Lower leg skin (tissue), 4 donors: Measurements from ENCODE around the gene TMPRSS6. TPM values are rescaled to one million over a fixed set of nuclear protein-coding genes. Genes with fewer than 3 reads are reported as not detected.

Experiments used
- DNase-seq, 2 donors: peaks; one replicate each; pipeline ENCODE4 v3.0.0-alpha.2; 2019; ENCODE audit warnings: low spot score in 2 of 2
- H3K4me3 ChIP-seq: fragments of 200-600 bp; sonication (generic); 2 replicates; pipeline ENCODE4 v1.5.1; 2017; ENCODE audit warnings: mild to moderate bottlenecking, low read depth; ENCODE audit not compliant: poor library complexity, severe bottlenecking
- POLR2A ChIP-seq, 2 donors: fragments of 450-650 bp; IDR thresholded peaks; one replicate each; pipeline ENCODE4 v1.6.1; 2016 to 2017; ENCODE audit warnings: antibody characterized with exemption in 2 of 2, mild to moderate bottlenecking in 1 of 2, moderate library complexity in 1 of 2
- WGBS, 2 donors: methylation state at CpG; one replicate each; pipeline ENCODE4 v1.1.5; 2018; 5-methylcytosine and 5-hydroxymethylcytosine counted together
- intact Hi-C: fragments of 100-400 bp; cut with DNase I; formaldehyde crosslinking; loops from one replicate; pipeline ENCODE4 v1.15.0; 2023; ENCODE audit warnings: low total_unique reads
- total RNA-seq, 4 donors: library from RNA; depleted of rRNA; stranded (reverse); fragments of >200 nt; gene quantifications; one replicate each; pipeline ENCODE4 v1.1.0, GENCODE V29; 2016
- TF ChIP-seq, protein P1 (sequence below), 3 donors: fragments of 450-650 bp; IDR thresholded peaks; one replicate each; pipeline ENCODE4 v1.5.1; 2016; ENCODE audit warnings: antibody characterized with exemption in 3 of 3, mild to moderate bottlenecking in 3 of 3, moderate library complexity in 2 of 3

TMPRSS6 gene
- total RNA-seq, 4 donors from 2014 or later, result 0.65 to 7.5 (median 2.8) TPM

DNA sequence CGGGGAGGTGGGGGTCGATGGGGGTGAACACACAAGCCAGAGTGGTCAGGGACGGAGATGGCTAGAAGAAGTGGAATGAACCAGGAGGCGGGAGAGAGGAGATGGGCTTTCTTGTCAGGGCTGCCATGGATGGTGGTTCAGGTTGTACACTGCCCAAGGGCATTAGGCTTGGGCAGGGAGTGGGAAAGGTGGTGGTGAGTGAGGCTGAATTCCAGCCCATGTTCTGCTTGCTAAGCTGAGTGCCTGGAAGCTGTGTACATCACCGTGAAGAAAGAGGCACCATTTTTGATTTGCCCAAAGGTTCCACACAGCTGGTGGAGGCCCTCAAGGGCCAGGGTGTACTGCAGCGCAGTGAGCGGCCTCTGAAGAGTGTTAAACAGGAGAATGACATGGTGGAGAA lies 23.3 kb upstream of the TMPRSS6 start:
- no peak for DNase-seq
- 92 to 93% methylated on average over 7 of the region's 7 CpGs for WGBS, 2 donors
- H3K4me3 ChIP-seq, result no peak overlapping the region
- intact Hi-C loops, result no loop called here
- TF ChIP-seq, protein P1, sequence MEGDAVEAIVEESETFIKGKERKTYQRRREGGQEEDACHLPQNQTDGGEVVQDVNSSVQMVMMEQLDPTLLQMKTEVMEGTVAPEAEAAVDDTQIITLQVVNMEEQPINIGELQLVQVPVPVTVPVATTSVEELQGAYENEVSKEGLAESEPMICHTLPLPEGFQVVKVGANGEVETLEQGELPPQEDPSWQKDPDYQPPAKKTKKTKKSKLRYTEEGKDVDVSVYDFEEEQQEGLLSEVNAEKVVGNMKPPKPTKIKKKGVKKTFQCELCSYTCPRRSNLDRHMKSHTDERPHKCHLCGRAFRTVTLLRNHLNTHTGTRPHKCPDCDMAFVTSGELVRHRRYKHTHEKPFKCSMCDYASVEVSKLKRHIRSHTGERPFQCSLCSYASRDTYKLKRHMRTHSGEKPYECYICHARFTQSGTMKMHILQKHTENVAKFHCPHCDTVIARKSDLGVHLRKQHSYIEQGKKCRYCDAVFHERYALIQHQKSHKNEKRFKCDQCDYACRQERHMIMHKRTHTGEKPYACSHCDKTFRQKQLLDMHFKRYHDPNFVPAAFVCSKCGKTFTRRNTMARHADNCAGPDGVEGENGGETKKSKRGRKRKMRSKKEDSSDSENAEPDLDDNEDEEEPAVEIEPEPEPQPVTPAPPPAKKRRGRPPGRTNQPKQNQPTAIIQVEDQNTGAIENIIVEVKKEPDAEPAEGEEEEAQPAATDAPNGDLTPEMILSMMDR (IDR thresholded peaks at IDR 0.05), result no peak
- no peak for TF ChIP-seq POLR2A (IDR thresholded peaks at IDR 0.05)

DNA sequence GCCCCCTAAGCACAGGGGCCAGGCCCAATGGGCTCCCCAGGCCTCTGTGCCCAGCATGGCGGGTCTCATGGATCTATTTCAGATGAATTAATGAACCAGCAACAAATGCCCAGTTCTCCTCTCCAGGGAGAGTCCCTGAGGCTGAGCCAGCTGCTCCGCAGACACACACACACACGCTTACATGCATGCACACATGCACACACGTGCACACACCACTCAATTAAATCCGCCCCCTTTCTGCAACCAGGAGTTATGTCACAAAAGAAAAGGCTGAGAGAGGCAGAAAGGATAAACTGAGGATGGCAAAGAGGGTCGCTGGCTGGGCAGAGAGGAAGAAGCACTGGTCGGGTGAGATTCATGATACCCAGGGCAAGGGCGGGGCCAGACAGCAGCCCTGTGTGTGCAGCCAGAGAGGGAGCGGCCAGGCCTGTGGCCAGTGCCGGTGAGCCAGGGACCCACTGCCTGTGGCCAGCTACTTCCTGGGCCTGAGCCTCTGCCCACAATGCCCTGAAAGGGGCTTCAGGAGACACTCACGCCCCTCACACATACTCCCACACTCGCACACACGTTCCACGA lies 20.4 kb upstream of the TMPRSS6 start:
- no peak for TF ChIP-seq POLR2A (IDR thresholded peaks at IDR 0.05)
- TF ChIP-seq, protein P1 (IDR thresholded peaks at IDR 0.05), result no peak
- WGBS, 2 donors, result 59 to 61% methylated on average over 14 of the region's 14 CpGs
- no peak overlapping the region for H3K4me3 ChIP-seq
- no peak for DNase-seq
- intact Hi-C loops, result no loop called here

DNA sequence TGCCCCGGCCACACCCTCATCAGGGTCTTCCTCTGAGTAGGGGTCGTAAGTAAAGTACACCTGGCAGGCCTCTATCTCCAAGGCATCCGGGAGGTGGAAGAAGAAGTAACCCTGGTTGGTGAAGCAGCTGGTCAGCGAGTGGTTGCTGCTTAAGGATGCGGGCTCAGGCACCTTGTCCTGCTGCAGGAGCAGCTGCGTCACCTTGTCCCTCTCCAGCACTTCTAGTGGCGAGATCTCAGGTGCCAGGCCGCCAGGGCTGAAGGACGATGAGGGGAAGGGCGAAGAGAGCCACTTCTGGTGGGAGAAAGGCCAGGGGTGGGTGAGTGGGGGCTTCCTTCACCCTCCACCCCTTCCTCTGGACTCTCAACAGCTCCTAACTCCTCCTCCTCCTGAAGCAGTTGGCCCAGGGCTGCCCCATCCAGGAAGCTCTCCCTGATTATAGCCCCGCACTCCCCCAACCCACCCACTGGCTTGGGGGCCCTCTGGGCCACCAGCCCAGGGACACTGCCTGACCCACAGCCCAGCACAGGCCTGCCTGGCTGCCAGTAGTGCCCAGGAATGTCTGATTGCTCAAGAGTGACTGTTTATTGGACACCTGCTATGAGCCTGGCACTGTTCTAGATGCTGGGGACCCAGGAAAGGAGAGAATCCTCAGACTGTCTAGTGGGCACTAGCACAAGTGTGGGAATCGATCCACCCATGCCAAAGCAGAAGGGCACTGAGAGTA lies 19.2 kb upstream of the TMPRSS6 start:
- no peak for TF ChIP-seq POLR2A (IDR thresholded peaks at IDR 0.05)
- intact Hi-C loops, result no loop called here
- DNase-seq, result no peak
- no peak overlapping the region for H3K4me3 ChIP-seq
- 88 to 94% methylated on average over 11 to 12 of the region's 12 CpGs for WGBS, 2 donors

DNA sequence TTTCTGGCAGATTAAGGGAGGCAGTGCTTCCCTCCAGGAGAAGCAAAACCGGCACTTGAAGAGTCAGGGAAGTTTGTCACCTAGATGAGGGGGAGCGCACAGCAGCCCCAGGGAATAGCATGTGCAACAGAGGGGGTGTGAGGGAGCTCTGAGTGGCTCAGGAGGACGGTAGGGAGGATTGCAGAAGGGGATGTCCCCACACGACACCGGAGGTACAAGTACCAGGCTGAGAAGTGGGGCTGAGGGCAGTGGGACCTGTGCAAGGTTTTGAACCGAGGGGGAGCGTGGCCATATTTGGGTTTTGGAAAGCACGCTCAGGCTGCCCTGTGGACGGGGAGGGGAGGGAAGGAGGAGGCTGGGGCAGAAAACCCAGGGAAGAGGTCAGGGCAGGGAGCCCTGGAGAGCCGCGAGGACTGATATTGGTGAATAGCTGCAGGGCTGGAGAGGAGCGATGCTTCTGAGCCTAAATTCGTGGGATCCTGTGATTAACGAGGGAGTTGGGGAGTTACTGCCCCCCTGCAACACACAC lies 17.9 kb upstream of the TMPRSS6 start:
- no peak overlapping the region for H3K4me3 ChIP-seq
- TF ChIP-seq, protein P1 (IDR thresholded peaks at IDR 0.05), result no peak
- TF ChIP-seq POLR2A (IDR thresholded peaks at IDR 0.05), result no peak
- 70 to 73% methylated on average over 14 of the region's 14 CpGs for WGBS, 2 donors
- DNase-seq, result no peak
- intact Hi-C loops, result no loop called here

DNA sequence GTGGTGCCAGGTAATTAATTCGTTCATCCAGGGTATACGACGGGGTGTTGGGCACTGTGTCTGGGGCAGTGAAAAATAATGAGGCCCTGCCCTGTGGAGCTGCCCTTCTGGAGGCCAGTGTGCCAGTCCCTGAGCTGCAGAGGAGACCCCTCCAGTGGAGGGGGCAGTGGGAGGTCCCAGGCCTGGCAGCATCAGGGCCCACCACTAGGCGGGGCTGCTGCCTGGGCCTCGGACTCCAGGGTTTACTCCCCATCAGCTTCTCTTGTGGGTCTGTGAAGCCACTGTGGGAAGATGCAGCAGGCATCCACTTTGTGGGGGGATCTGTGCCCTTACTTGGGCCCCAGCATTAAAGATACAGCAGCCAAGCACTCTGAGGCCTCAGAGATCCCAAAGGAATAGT lies 17.4 kb upstream of the TMPRSS6 start:
- 67 to 80% methylated on average over 5 of the region's 5 CpGs for WGBS, 2 donors
- H3K4me3 ChIP-seq, result no peak overlapping the region
- no peak for DNase-seq
- no peak for TF ChIP-seq POLR2A (IDR thresholded peaks at IDR 0.05)
- TF ChIP-seq, protein P1 (IDR thresholded peaks at IDR 0.05), result no peak
- intact Hi-C loops, result no loop called here

DNA sequence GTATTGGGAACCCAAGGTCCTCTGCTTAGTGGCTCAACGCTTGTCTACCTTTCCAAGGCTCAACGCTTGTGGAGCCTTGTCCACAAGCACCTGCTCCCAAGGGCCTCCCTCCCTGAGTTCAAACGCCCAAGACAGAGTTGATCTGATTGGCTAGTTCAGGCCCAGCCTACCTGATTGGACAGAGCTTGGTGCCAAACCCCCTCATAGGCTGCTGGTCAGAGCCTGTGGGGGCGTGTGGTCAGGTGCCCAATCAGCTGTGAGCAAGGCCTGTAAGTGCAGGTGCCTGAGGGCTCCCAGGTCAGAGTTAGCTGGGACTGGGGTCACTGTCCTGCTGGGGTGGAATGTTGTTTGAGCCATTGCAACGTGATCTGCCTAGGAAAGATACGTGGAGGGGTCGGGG lies 16.9 kb upstream of the TMPRSS6 start:
- TF ChIP-seq, protein P1 (IDR thresholded peaks at IDR 0.05), result no peak
- TF ChIP-seq POLR2A (IDR thresholded peaks at IDR 0.05), result no peak
- no peak overlapping the region for H3K4me3 ChIP-seq
- WGBS, 2 donors, result 77 to 87% methylated on average over 7 of the region's 7 CpGs
- DNase-seq, result no peak
- intact Hi-C loops, result no loop called here
